Smooth muscle cell of bladder (primary cell): ENCODE measurements around the gene KLK15. TPM values are rescaled to one million over a fixed set of nuclear protein-coding genes. Genes with fewer than 3 reads are reported as not detected.

Experiments used
- total RNA-seq: library from RNA; depleted of rRNA; stranded (reverse); fragments of >200 nt; gene quantifications from 2 replicates; pipeline ENCODE4 v1.2.3, GENCODE V29; 2014

Gene KLK15
- total RNA-seq: not detected in 2 replicates

GRCh38 chr19:50833117-50833801 is at the start of gene KLK15:
Gene KLK15, minus strand, starts transcription at chr19:50833574. Its CDS starts 2,082 bp downstream, at chr19:50831492.

GRCh38 chr19:50873056-50873455 is 39.7 kb upstream of the KLK15 start, which contains the start of gene KLK2:
Gene KLK2, plus strand, starts transcription at chr19:50873439. Its CDS starts 35 bp downstream, at chr19:50873474.

GRCh38 chr19:50854636-50855410 is 21.4 kb upstream of the KLK15 start, which contains the start of gene KLK3:
Gene KLK3, plus strand, starts transcription at chr19:50854915. Its CDS starts 41 bp downstream, at chr19:50854956.

GRCh38 chr19:50823389-50824042 is 9.9 kb downstream of the KLK15 start, which contains the start of gene KLK1:
Gene KLK1, minus strand, starts transcription at chr19:50823787. Its CDS starts 39 bp downstream, at chr19:50823748.

GRCh38 chr19:50790396-50790795 is 43.0 kb downstream of the KLK15 start, which contains the start of gene ACP4:
Gene ACP4, plus strand, starts transcription at chr19:50790415. Its CDS starts 0 bp downstream, at chr19:50790415.

Other genes with a start within 250 kb of the KLK15 start
- 0.09 TPM in 1 of 2 replicates, not detected in the other for gene SYT3, start 193.7 kb downstream of the KLK15 start, total RNA-seq
- gene C19orf81, start 184.1 kb downstream of the KLK15 start, total RNA-seq: not detected in 2 replicates
- 2.5 and 3.1 TPM in 2 replicates for gene SHANK1, start 113.8 kb downstream of the KLK15 start, total RNA-seq
- gene CLEC11A, start 110.2 kb downstream of the KLK15 start, total RNA-seq: 33.6 and 37.0 TPM in 2 replicates
- gene GPR32, start 63.1 kb downstream of the KLK15 start, total RNA-seq: not detected in 2 replicates
- gene ACP4, start 43.2 kb downstream of the KLK15 start, total RNA-seq: not detected in 2 replicates
- gene KLK1, start 9.8 kb downstream of the KLK15 start, total RNA-seq: not detected in 2 replicates
- gene KLK3, start 21.3 kb upstream of the KLK15 start, total RNA-seq: not detected in 2 replicates
- not detected in 2 replicates for gene KLK2, start 39.9 kb upstream of the KLK15 start, total RNA-seq
- not detected in 2 replicates for gene KLK4, start 77.8 kb upstream of the KLK15 start, total RNA-seq
- gene KLK5, start 119.5 kb upstream of the KLK15 start, total RNA-seq: not detected in 2 replicates
- gene KLK6, start 136.0 kb upstream of the KLK15 start, total RNA-seq: not detected in 2 replicates
- gene KLK7, start 150.3 kb upstream of the KLK15 start, total RNA-seq: not detected in 2 replicates
- gene KLK8, start 168.0 kb upstream of the KLK15 start, total RNA-seq: not detected in 2 replicates
- not detected in 2 replicates for gene KLK10, start 186.1 kb upstream of the KLK15 start, total RNA-seq
- not detected in 2 replicates for gene KLK11, start 193.0 kb upstream of the KLK15 start, total RNA-seq
- gene KLK12, start 201.4 kb upstream of the KLK15 start, total RNA-seq: not detected in 2 replicates
- gene KLK13, start 231.5 kb upstream of the KLK15 start, total RNA-seq: not detected in 2 replicates
- not detected in 2 replicates for gene KLK14, start 249.3 kb upstream of the KLK15 start, total RNA-seq